IMR-90 (cell line): ENCODE data around the gene F2. TPM values are rescaled to one million over a fixed set of nuclear protein-coding genes. Genes with fewer than 3 reads are reported as not detected.

Experiments
- ATAC-seq: fragments of 200-7000 bp; cut with Tn5 transposase; 2 replicates; pipeline ENCODE4 v1.9.1; 2020; ENCODE audit warnings: low read depth, mild to moderate bottlenecking, moderate library complexity
- BruUV-seq: library from RNA; stranded (reverse); fragments of 400-500 nt; replicated peaks from 2 replicates; lab custom pipeline; 2021; lab: Mats Ljungman, UMichigan
- CTCF ChIA-PET: fragments of 300-600 bp; formaldehyde crosslinking; extraction: SDS; loops from one replicate; lab custom pipeline; 2021; ENCODE audit warnings: antibody characterized with exemption; lab: Yijun Ruan, JAX
- POLR2A ChIA-PET: fragments of 300-600 bp; sonication (Branson Sonifier 250); formaldehyde crosslinking; loops from one replicate; lab custom pipeline; 2022; ENCODE audit warnings: antibody characterized with exemption; ENCODE audit not compliant: unreplicated experiment; lab: Charles Lee
- DNase-seq: peaks from one replicate; pipeline ENCODE4 v3.0.0; 2013
- H2AFZ ChIP-seq: replicated peaks from 2 replicates; pipeline ENCODE3; 2013; ENCODE audit warnings: low read length, mild to moderate bottlenecking; ENCODE audit not compliant: poor library complexity
- H2AK5ac ChIP-seq: 2 replicates; pipeline ENCODE4 v1.6.1; 2013; ENCODE audit warnings: low read depth, low read length, inconsistent platforms
- H2AK9ac ChIP-seq: replicated peaks from 2 replicates; pipeline ENCODE3; 2013; ENCODE audit warnings: mild to moderate bottlenecking, low read depth, low read length, moderate library complexity; ENCODE audit not compliant: poor library complexity
- H2BK120ac ChIP-seq: 2 replicates; pipeline ENCODE4 v1.6.1; 2013; ENCODE audit warnings: low read depth, low read length, inconsistent platforms
- H2BK15ac ChIP-seq: 3 replicates; pipeline ENCODE4 v1.6.1; 2013; ENCODE audit warnings: low read depth, low read length, inconsistent platforms
- H2BK20ac ChIP-seq: 2 replicates; pipeline ENCODE4 v1.6.1; 2013; ENCODE audit warnings: low read depth, mild to moderate bottlenecking, inconsistent platforms, low read length, moderate library complexity
- H2BK5ac ChIP-seq: 2 replicates; pipeline ENCODE4 v1.6.1; 2013; ENCODE audit warnings: mild to moderate bottlenecking, low read depth, low read length, inconsistent platforms; ENCODE audit not compliant: poor library complexity, severe bottlenecking
- H3K14ac ChIP-seq: replicated peaks from 2 replicates; pipeline ENCODE4 v1.6.1; 2013; ENCODE audit warnings: low read depth, low read length, inconsistent platforms
- H3K18ac ChIP-seq: 2 replicates; pipeline ENCODE4 v1.6.1; 2013; ENCODE audit warnings: low read depth, low read length, control low read depth
- H3K23ac ChIP-seq: 2 replicates; pipeline ENCODE4 v1.6.1; 2013; ENCODE audit warnings: low read depth, low read length, inconsistent platforms
- H3K27ac ChIP-seq: 2 replicates; pipeline ENCODE4 v1.5.1; 2013; ENCODE audit warnings: mild to moderate bottlenecking, control low read depth, low read length; ENCODE audit not compliant: insufficient read depth
- H3K27me3 ChIP-seq: 2 replicates; pipeline ENCODE4 v1.6.1; 2013; ENCODE audit warnings: low read length; ENCODE audit not compliant: control insufficient read depth, insufficient read depth
- H3K36me3 ChIP-seq: 2 replicates; pipeline ENCODE4 v1.6.1; 2013; ENCODE audit warnings: low read length, mixed read lengths; ENCODE audit not compliant: control insufficient read depth, insufficient read depth
- H3K4ac ChIP-seq: 2 replicates; pipeline ENCODE4 v1.6.1; 2013; ENCODE audit warnings: low read depth, low read length, inconsistent platforms
- H3K4me1 ChIP-seq: 2 replicates; pipeline ENCODE4 v1.6.1; 2013; ENCODE audit warnings: low read length, mixed read lengths; ENCODE audit not compliant: control insufficient read depth, insufficient read depth
- H3K4me2 ChIP-seq: 2 replicates; pipeline ENCODE4 v1.6.1; 2013; ENCODE audit warnings: low read depth, mild to moderate bottlenecking, control low read depth, low read length, moderate library complexity
- H3K4me3 ChIP-seq: 2 replicates; pipeline ENCODE4 v1.5.1; 2013; ENCODE audit warnings: low read depth, mild to moderate bottlenecking, control low read depth, low read length, moderate library complexity; ENCODE audit not compliant: insufficient read depth
- H3K56ac ChIP-seq: 2 replicates; pipeline ENCODE4 v1.6.1; 2013; ENCODE audit warnings: low read length, inconsistent platforms; ENCODE audit not compliant: insufficient read depth; ENCODE audit errors: extremely low read depth
- H3K79me1 ChIP-seq, 2 experiments: 2 replicates each; pipeline ENCODE4 v1.6.1; 2013; ENCODE audit warnings: low read length in 2 of 2, inconsistent platforms in 1 of 2, low read depth in 1 of 2
- H3K9ac ChIP-seq: 2 replicates; pipeline ENCODE4 v1.6.1; 2013; ENCODE audit warnings: low read depth, low read length, control low read depth
- H3K9me1 ChIP-seq: 2 replicates; pipeline ENCODE4 v1.6.1; 2013; ENCODE audit warnings: low read length, inconsistent platforms; ENCODE audit not compliant: insufficient read depth
- H3K9me3 ChIP-seq: 2 replicates; pipeline ENCODE4 v1.6.1; 2013; ENCODE audit warnings: low read length; ENCODE audit not compliant: control insufficient read depth, insufficient read depth
- H4K20me1 ChIP-seq: 2 replicates; pipeline ENCODE4 v1.6.1; 2013; ENCODE audit warnings: low read length, inconsistent platforms; ENCODE audit not compliant: insufficient read depth
- H4K5ac ChIP-seq: 2 replicates; pipeline ENCODE4 v1.6.1; 2013; ENCODE audit warnings: mild to moderate bottlenecking, low read depth, low read length, control low read depth
- H4K8ac ChIP-seq, 2 experiments: 2 replicates each; pipeline ENCODE4 v1.6.1; 2013; ENCODE audit warnings: low read depth in 2 of 2, low read length in 2 of 2, control low read depth in 1 of 2, inconsistent platforms in 1 of 2
- H4K91ac ChIP-seq: 2 replicates; pipeline ENCODE4 v1.6.1; 2013; ENCODE audit warnings: low read depth, low read length, inconsistent platforms; ENCODE audit not compliant: insufficient read depth
- BHLHE40 ChIP-seq: fragments of 150-350 bp; IDR thresholded peaks from 2 replicates; pipeline ENCODE4 v1.6.1; 2016; ENCODE audit warnings: mild to moderate bottlenecking, low read depth, low read length
- CEBPB ChIP-seq: IDR thresholded peaks from 2 replicates; pipeline ENCODE4 v1.6.1; 2012; ENCODE audit warnings: low read depth, low read length, improper control_type of control experiment
- CHD1 ChIP-seq: IDR thresholded peaks from 2 replicates; pipeline ENCODE4 v1.6.1; 2012; ENCODE audit warnings: low read depth, low read length, improper control_type of control experiment
- FOS ChIP-seq: fragments of 150-350 bp; IDR thresholded peaks from 2 replicates; pipeline ENCODE4 v1.6.1; 2016; ENCODE audit warnings: low read depth, low read length
- MAFK ChIP-seq: IDR thresholded peaks from 2 replicates; pipeline ENCODE4 v1.6.1; 2012; ENCODE audit warnings: low read depth, low read length, improper control_type of control experiment
- MAZ ChIP-seq: IDR thresholded peaks from 2 replicates; pipeline ENCODE4 v1.6.1; 2012; ENCODE audit warnings: low read depth, mild to moderate bottlenecking, low read length, improper control_type of control experiment, moderate library complexity, borderline replicate concordance
- MXI1 ChIP-seq: IDR thresholded peaks from 2 replicates; pipeline ENCODE4 v1.6.1; 2012; ENCODE audit warnings: low read depth, mild to moderate bottlenecking, low read length, moderate library complexity, borderline replicate concordance
- POLR2A ChIP-seq: IDR thresholded peaks from 2 replicates; pipeline ENCODE4 v1.6.1; 2012; ENCODE audit warnings: mild to moderate bottlenecking, low read depth, low read length
- RAD21 ChIP-seq: IDR thresholded peaks from 2 replicates; pipeline ENCODE4 v1.6.1; 2012; ENCODE audit warnings: low read length, improper control_type of control experiment
- RCOR1 ChIP-seq: IDR thresholded peaks from 2 replicates; pipeline ENCODE4 v1.6.1; 2012; ENCODE audit warnings: mild to moderate bottlenecking, low read length, improper control_type of control experiment; ENCODE audit not compliant: insufficient replicate concordance
- RFX5 ChIP-seq: IDR thresholded peaks from 2 replicates; pipeline ENCODE4 v1.8.0; 2012; ENCODE audit warnings: low read depth, mild to moderate bottlenecking, low read length, moderate library complexity
- SMC3 ChIP-seq: fragments of 150-350 bp; IDR thresholded peaks from 2 replicates; pipeline ENCODE4 v1.6.1; 2016; ENCODE audit warnings: low read depth, mild to moderate bottlenecking, antibody characterized with exemption, low read length, moderate library complexity
- WGBS, 2 experiments: methylation state at CpG; one replicate each; pipeline versions ENCODE4 v1.1.5 to v1.1.7; 2013; ENCODE audit warnings: missing lambda C conversion rate in 2 of 2; ENCODE audit not compliant: insufficient read length in 1 of 2; ENCODE audit errors: extremely low coverage in 2 of 2; 5-methylcytosine and 5-hydroxymethylcytosine counted together
- dilution Hi-C: fragments of 300-500 bp; cut with HindIII; formaldehyde crosslinking; loops from one replicate; pipeline ENCODE4 v1.14.3; 2018; ENCODE audit warnings: low sequenced_read_pairs; ENCODE audit not compliant: unreplicated experiment
- in situ Hi-C: fragments of 300-500 bp; cut with MboI; formaldehyde crosslinking; loops from 3 replicates; pipeline ENCODE4 v1.14.3; 2019; ENCODE audit warnings: low sequenced_read_pairs, inconsistent platforms, mixed read lengths
- intact Hi-C: fragments of 100-400 bp; cut with micrococcal nuclease; formaldehyde crosslinking; loops from 2 replicates; pipeline ENCODE4 v1.10.0; 2022
- polyA plus RNA-seq, 3 experiments: library from polyadenylated mRNA; depleted of rRNA; stranded (reverse); fragments of >200 nt; gene quantifications; 2 replicates each; pipeline ENCODE4 v1.2.3, GENCODE V29; 2012; ENCODE audit warnings: low replicate concordance in 1 of 3
- total RNA-seq: library from RNA; depleted of rRNA; stranded (reverse); fragments of >200 nt; gene quantifications from 2 replicates; pipeline ENCODE4 v1.2.3, GENCODE V29; 2012
- TF ChIP-seq, protein P1 (sequence below): fragments of 150-350 bp; IDR thresholded peaks from 2 replicates; pipeline ENCODE4 v1.6.1; 2016; ENCODE audit warnings: low read depth, mild to moderate bottlenecking, low read length, moderate library complexity, borderline replicate concordance
- TF ChIP-seq, protein P2 (sequence below): fragments of 150-350 bp; IDR thresholded peaks from 2 replicates; pipeline ENCODE4 v1.6.1; 2017; ENCODE audit warnings: mild to moderate bottlenecking, antibody characterized with exemption, low read length, low read depth
- TF ChIP-seq, protein P3 (sequence below): conservative IDR thresholded peaks from 2 replicates; pipeline ENCODE4 v1.5.1; 2012; ENCODE audit warnings: mild to moderate bottlenecking, low read depth, low read length, improper control_type of control experiment

Gene F2
- total and polyA plus RNA-seq, 2 of the 4 experiments (the other 2 are of a cell fraction), result not detected

GRCh38 chr11:46673713-46674462, 45.1 kb upstream of the F2 start:
- DNase-seq, result no peak
- Histone ChIP-seq H4K5ac (no peak overlapping the region), H3K36me3 (peaks cover 54% of the 10 kb centered on the region), H2BK120ac (no peak overlapping the region), H3K4ac (no peak overlapping the region; the same call in 1 of the 2 replicates), H2AFZ (no peak overlapping the region), H3K23ac (no peak overlapping the region), H2BK15ac (no peak overlapping the region), H3K9ac (no peak overlapping the region), H3K9me1 (peaks cover 8% of the 10 kb centered on the region; the same call in 1 of the 2 replicates), H3K79me1 (peaks cover 0 to 6% of the 10 kb centered on the region in 2 experiments; a peak in 1 of 4 replicates), H3K14ac (no peak overlapping the region), H2BK5ac (no peak overlapping the region), H3K27ac (no peak overlapping the region), H3K4me1 (peaks cover 10% of the 10 kb centered on the region), H2AK5ac (no peak overlapping the region), H2BK20ac (no peak overlapping the region), H3K27me3 (no peaks in the 10 kb centered on the region), H4K20me1 (0 out of 2 replicates have a peak, but pooled peaks cover 3% of the 10 kb centered on the region), H3K18ac (no peak overlapping the region), H3K56ac (no peak overlapping the region), H3K4me3 (no peak overlapping the region), H2AK9ac (no peak overlapping the region), H3K9me3 (no peaks in the 10 kb centered on the region), H4K91ac (no peak overlapping the region), H4K8ac (no peak overlapping the region), H3K4me2 (no peak overlapping the region)
- dilution Hi-C loops, result no loop called here
- no TSS peak for BruUV-seq
- ChIA-PET CTCF (no interaction called here), POLR2A (no interaction called here)
- in situ Hi-C loops, result no loop called here
- intact Hi-C loops, result no loop called here
- no peak for ATAC-seq
- WGBS, 2 experiments, result 59% methylated on average over 2 of the region's 6 CpGs; no CpG with 5 or more reads in 1 of the 2 experiments
- TF ChIP-seq MAFK (no peak), RCOR1 (no peak), BHLHE40 (no peak), CEBPB (no peak), MXI1 (no peak), RAD21 (no peak), SMC3 (no peak), FOS (no peak), CHD1 (no peak), POLR2A (no peak), MAZ (no peak), RFX5 (no peak)
- TF ChIP-seq, protein P1, sequence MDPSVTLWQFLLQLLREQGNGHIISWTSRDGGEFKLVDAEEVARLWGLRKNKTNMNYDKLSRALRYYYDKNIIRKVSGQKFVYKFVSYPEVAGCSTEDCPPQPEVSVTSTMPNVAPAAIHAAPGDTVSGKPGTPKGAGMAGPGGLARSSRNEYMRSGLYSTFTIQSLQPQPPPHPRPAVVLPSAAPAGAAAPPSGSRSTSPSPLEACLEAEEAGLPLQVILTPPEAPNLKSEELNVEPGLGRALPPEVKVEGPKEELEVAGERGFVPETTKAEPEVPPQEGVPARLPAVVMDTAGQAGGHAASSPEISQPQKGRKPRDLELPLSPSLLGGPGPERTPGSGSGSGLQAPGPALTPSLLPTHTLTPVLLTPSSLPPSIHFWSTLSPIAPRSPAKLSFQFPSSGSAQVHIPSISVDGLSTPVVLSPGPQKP, result no peak
- TF ChIP-seq, protein P2, sequence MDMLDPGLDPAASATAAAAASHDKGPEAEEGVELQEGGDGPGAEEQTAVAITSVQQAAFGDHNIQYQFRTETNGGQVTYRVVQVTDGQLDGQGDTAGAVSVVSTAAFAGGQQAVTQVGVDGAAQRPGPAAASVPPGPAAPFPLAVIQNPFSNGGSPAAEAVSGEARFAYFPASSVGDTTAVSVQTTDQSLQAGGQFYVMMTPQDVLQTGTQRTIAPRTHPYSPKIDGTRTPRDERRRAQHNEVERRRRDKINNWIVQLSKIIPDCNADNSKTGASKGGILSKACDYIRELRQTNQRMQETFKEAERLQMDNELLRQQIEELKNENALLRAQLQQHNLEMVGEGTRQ, result no peak
- TF ChIP-seq, protein P3, sequence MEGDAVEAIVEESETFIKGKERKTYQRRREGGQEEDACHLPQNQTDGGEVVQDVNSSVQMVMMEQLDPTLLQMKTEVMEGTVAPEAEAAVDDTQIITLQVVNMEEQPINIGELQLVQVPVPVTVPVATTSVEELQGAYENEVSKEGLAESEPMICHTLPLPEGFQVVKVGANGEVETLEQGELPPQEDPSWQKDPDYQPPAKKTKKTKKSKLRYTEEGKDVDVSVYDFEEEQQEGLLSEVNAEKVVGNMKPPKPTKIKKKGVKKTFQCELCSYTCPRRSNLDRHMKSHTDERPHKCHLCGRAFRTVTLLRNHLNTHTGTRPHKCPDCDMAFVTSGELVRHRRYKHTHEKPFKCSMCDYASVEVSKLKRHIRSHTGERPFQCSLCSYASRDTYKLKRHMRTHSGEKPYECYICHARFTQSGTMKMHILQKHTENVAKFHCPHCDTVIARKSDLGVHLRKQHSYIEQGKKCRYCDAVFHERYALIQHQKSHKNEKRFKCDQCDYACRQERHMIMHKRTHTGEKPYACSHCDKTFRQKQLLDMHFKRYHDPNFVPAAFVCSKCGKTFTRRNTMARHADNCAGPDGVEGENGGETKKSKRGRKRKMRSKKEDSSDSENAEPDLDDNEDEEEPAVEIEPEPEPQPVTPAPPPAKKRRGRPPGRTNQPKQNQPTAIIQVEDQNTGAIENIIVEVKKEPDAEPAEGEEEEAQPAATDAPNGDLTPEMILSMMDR, result no peak
